Measurements from ENCODE around the gene STKLD1.

Gene STKLD1

GRCh38 chr9:133420392-133420827 is 44.2 kb downstream of the STKLD1 start:
- DNase-seq = no peak

- DNase-seq = peak; percentile 50
Measured at GRCh38 chr9:133421615-133422542, 45.7 kb downstream of the STKLD1 start, which contains the start of gene ADAMTS13. Gene ADAMTS13 (plus strand): TSS chr9:133422367. CDS start chr9:133422444, 77 bp downstream.

- no peak for DNase-seq
Measured at GRCh38 chr9:133423216-133423615, 47.0 kb downstream of the STKLD1 start.

- no peak for DNase-seq
Measured at GRCh38 chr9:133424187-133424586, 48.0 kb downstream of the STKLD1 start.

GRCh38 chr9:133425049-133425632 is 49.0 kb downstream of the STKLD1 start:
- DNase-seq = no peak

- no peak for DNase-seq
Measured at GRCh38 chr9:133426011-133426410, 49.8 kb downstream of the STKLD1 start.

GRCh38 chr9:133427658-133428348 is 51.6 kb downstream of the STKLD1 start:
- DNase-seq = no peak

GRCh38 chr9:133428617-133429101 is 52.5 kb downstream of the STKLD1 start:
- DNase-seq = peak; percentile 71

- no peak for DNase-seq
Measured at GRCh38 chr9:133429214-133429613, 53.0 kb downstream of the STKLD1 start.

- peak; percentile 69 for DNase-seq
Measured at GRCh38 chr9:133429641-133430161, 53.5 kb downstream of the STKLD1 start.

GRCh38 chr9:133430244-133430643 is 54.1 kb downstream of the STKLD1 start:
- no peak for DNase-seq

- DNase-seq = no peak
Measured at GRCh38 chr9:133433351-133433843, 57.2 kb downstream of the STKLD1 start.

GRCh38 chr9:133436681-133437080 is 60.5 kb downstream of the STKLD1 start:
- DNase-seq = no peak

GRCh38 chr9:133437753-133438531 is 61.8 kb downstream of the STKLD1 start:
- DNase-seq = peak; percentile 33

GRCh38 chr9:133439337-133439736 is 63.2 kb downstream of the STKLD1 start:
- DNase-seq = no peak

GRCh38 chr9:133440874-133441273 is 64.7 kb downstream of the STKLD1 start:
- DNase-seq = no peak

GRCh38 chr9:133441571-133441970 is 65.4 kb downstream of the STKLD1 start:
- no peak for DNase-seq

GRCh38 chr9:133443248-133443647 is 67.1 kb downstream of the STKLD1 start:
- no peak for DNase-seq

GRCh38 chr9:133443982-133444381 is 67.8 kb downstream of the STKLD1 start:
- DNase-seq = no peak

- DNase-seq = no peak
Measured at GRCh38 chr9:133445293-133445969, 69.3 kb downstream of the STKLD1 start.

- no peak for DNase-seq
Measured at GRCh38 chr9:133448487-133448972, 72.4 kb downstream of the STKLD1 start.
